Measurements from ENCODE around the gene ADGRG6.

GRCh38 chr6:142274656-142275055 lies 27.2 kb upstream of the ADGRG6 start:
- TF ChIP-seq CTCF (conservative IDR thresholded peaks at IDR 0.05 in 1 of 2, IDR thresholded peaks at IDR 0.05 in 1 of 2; ENCODE audit: extremely low read depth in 1 of 2, insufficient read depth in 1 of 2, low read depth in 1 of 2, low read length in 2 of 2) = no peak
- no peak for TF ChIP-seq EZH2 (IDR thresholded peaks at IDR 0.05; ENCODE audit: borderline replicate concordance, low read length)
